HG03439 (cell line): ENCODE measurements around the gene DLGAP5.

Experiments
- ATAC-seq: cut with Tn5 transposase; IDR thresholded peaks from one replicate; pipeline ENCODE4 v1.9.1; 2021; ENCODE audit warnings: mild to moderate bottlenecking, moderate library complexity; ENCODE audit not compliant: unreplicated experiment

DLGAP5 gene

GRCh38 chr14:55191203-55192053 is at the start of gene DLGAP5:
DLGAP5 (minus strand) TSS chr14:55191585; CDS start chr14:55189179, 2,406 bp downstream.
- ATAC-seq, result peak; percentile 95

GRCh38 chr14:55240526-55241178 is 49.3 kb upstream of the DLGAP5 start:
- ATAC-seq, result no peak

- no peak for ATAC-seq
Measured at GRCh38 chr14:55239320-55239719, 47.9 kb upstream of the DLGAP5 start.

- ATAC-seq, result no peak
Measured at GRCh38 chr14:55238019-55238680, 46.8 kb upstream of the DLGAP5 start.

GRCh38 chr14:55233591-55233990 is 42.2 kb upstream of the DLGAP5 start:
- no peak for ATAC-seq

GRCh38 chr14:55228261-55228660 is 36.9 kb upstream of the DLGAP5 start:
- no peak for ATAC-seq

GRCh38 chr14:55223364-55223763 is 32.0 kb upstream of the DLGAP5 start:
- ATAC-seq, result no peak

- no peak for ATAC-seq
Measured at GRCh38 chr14:55221968-55222367, 30.6 kb upstream of the DLGAP5 start.

GRCh38 chr14:55221186-55221585 is 29.8 kb upstream of the DLGAP5 start:
- ATAC-seq, result no peak

GRCh38 chr14:55220230-55220629 is 28.8 kb upstream of the DLGAP5 start:
- no peak for ATAC-seq

GRCh38 chr14:55212634-55213033 is 21.2 kb upstream of the DLGAP5 start:
- ATAC-seq, result no peak

GRCh38 chr14:55207832-55208231 is 16.4 kb upstream of the DLGAP5 start:
- no peak for ATAC-seq

- no peak for ATAC-seq
Measured at GRCh38 chr14:55206175-55206693, 14.8 kb upstream of the DLGAP5 start.

- ATAC-seq, result no peak
Measured at GRCh38 chr14:55201219-55202101, 10.1 kb upstream of the DLGAP5 start.

- no peak for ATAC-seq
Measured at GRCh38 chr14:55200651-55201050, 9.3 kb upstream of the DLGAP5 start.

- no peak for ATAC-seq
Measured at GRCh38 chr14:55198749-55199148, 7.4 kb upstream of the DLGAP5 start.

GRCh38 chr14:55194656-55195355 is 3.4 kb upstream of the DLGAP5 start:
- no peak for ATAC-seq

- no peak for ATAC-seq
Measured at GRCh38 chr14:55192054-55192621, 753 bp upstream of the DLGAP5 start.

- no peak for ATAC-seq
Measured at GRCh38 chr14:55190906-55191202, 531 bp downstream of the DLGAP5 start.
